ENCODE data around the gene BCAS1.

Gene BCAS1

GRCh38 chr20:54102543-54102942 lies 32.1 kb upstream of the BCAS1 start:
- no peak for DNase-seq

- DNase-seq: no peak
These were observed 30.2 kb upstream of the BCAS1 start for GRCh38 chr20:54100563-54100962.

DNA sequence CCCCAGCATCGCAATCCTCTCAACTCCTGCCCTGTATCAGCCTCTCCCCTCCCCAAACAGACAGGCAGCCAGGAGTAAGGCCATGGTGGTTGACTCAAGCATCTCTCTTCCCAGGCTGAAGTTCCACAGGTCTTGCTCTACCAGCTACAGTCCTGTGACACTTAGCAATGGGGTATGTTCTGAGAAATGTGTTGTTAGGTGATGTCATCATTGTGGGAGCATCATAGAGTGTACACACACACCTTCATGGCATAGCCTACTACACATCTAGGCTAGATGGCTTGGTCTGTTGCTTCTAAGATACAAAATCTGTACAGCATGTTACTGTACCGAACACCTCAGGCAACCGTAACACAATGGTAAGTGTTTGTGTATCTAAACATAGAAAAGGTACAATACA lies 29.5 kb upstream of the BCAS1 start:
- DNase-seq: no peak

DNA sequence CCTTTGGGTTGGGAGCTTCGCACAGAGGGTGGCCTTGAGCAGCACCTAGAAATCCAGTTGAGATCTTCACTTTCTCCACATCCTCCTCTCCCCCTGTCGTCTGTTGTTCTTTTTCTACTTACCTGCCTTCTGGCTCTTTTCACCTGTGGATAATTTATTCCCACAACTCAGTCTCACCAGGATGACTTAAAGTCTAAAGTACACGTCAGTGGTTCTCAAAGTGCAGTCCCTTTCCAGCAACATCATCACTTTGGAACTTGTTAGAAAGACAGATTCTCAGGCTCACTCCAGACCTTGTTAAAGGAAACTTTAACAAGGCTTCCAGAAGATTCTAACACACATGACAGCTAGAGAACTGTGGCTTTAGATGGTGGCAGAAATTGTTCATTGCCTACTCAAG lies 27.7 kb upstream of the BCAS1 start:
- DNase-seq: no peak

GRCh38 chr20:54097236-54097529 lies 26.8 kb upstream of the BCAS1 start:
- DNase-seq: no peak

- DNase-seq: no peak
These were observed 25.4 kb upstream of the BCAS1 start for GRCh38 chr20:54095824-54096223.

DNA sequence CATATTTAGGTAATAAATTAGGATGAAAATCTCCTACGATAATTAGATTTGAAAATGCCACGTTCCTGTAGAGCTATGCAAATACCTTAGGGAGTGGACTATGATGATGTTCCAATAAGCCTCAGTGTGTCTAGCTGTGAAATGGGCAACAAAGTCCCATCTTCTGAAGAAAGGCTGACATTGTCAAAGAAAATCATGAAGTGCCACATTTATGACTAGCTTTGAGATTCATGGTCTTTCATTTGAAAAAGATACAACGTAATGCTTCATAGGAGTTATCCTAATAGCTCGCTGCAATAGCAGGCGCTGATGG lies 23.8 kb upstream of the BCAS1 start:
- no peak for DNase-seq

GRCh38 chr20:54093423-54094267 lies 23.3 kb upstream of the BCAS1 start:
- no peak for DNase-seq

- DNase-seq: no peak
These were observed 21.6 kb upstream of the BCAS1 start for GRCh38 chr20:54092021-54092420.

- no peak for DNase-seq
These were observed 20.7 kb upstream of the BCAS1 start for GRCh38 chr20:54091120-54091480.

DNA sequence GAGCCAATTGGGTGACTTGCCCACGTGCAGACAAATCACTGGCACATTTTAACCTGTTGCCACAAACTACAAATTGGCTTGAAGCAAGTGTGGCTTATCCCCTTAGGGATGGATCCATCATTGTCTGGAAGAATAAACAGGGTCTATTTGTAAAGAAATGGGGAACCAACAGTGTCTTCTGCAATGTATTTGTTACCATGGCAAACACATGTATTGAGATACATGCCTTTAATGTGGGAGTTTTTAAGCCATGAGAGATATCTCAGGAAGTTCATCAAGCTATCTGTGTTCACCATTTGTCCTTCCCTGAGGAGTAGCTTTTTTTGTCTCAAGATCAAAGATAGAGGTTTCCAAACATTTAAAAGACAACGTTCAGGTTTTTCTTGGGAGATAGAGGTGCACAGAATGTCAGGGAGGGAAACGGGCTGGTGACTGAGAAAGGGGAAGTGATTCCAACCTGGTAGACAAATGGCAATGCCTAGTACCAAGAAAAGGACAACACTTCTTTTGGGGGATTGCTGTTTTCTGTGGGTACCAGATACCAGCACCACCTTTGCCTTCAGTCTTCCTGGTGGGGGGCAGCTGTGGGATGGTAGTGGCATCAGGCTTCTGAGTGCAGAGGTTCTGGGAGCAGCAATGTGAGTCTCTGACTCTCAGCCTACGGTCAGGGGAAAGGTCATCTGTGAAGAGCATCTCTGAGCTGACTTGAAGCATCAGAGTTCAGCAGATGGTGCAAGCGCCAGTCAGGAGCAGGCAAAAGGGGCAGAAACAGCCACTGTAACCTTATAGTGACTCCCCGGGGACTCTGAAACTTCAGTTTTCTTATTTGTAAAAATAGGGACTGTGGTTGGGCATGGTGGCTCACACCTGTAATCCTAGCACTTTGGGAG lies 20.1 kb upstream of the BCAS1 start:
- no peak for DNase-seq

DNA sequence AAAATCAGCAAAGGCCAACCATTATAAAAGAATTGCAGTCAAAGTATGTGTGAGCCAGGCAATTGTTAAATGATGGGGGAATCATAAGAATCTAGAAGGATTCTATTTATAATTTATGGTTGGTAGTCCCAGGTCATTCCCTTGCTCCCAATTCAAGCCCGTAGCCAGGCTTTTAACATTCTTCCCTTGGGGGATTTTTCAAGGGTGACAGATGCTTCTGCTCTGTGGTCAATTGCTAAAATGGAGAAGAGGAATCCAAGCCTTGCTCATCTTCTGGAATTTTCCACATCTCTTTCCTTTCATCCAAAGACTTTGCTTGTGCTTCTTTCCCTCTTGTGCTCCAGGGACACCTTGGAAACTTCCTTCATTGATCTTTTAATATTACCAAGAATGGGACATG lies 18.0 kb upstream of the BCAS1 start:
- no peak for DNase-seq

- DNase-seq: no peak
These were observed 16.2 kb upstream of the BCAS1 start for GRCh38 chr20:54086507-54087039.

GRCh38 chr20:54085910-54086309 lies 15.5 kb upstream of the BCAS1 start:
- no peak for DNase-seq

GRCh38 chr20:54085425-54085824 lies 15.0 kb upstream of the BCAS1 start:
- DNase-seq: no peak

GRCh38 chr20:54084727-54085388 lies 14.5 kb upstream of the BCAS1 start:
- no peak for DNase-seq

GRCh38 chr20:54084193-54084592 lies 13.8 kb upstream of the BCAS1 start:
- DNase-seq: no peak

DNA sequence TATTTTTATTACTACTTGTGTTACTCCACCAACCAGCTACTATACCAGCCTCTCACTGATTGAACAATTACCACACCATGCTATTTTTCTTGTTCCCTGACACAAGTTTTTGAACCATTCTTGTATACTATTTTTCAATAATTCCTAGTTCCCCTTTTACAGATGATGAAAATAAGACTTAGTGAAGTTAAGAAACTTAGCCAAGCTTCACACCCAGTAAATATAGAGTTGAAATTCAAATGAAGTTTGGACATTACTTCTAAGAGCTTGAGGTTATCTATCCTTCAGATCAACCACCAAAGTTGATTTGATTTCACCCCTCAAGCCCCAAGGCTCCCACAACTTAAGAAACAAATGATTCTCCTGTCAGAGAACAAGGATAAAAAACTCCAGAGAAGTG lies 13.1 kb upstream of the BCAS1 start:
- no peak for DNase-seq

DNA sequence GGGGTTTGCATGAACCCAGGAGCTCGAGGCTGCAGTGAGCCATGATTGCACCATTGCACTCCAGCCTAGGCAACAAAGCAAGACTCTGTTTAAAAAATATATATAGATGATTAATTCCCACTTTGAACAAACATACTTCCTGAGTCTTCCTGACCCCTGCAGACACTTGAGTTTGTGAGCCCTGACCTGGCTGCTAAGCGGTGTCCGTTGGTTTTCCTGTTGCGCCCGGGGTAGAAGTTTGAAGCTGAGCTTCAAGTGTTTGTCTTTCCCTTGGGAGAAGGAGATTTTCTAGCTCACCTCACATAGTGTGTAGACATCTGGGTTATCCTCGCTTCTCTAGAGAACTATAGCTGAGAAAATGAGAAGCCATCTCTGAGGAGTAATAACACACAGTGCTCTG lies 11.7 kb upstream of the BCAS1 start:
- DNase-seq: no peak

GRCh38 chr20:54079652-54080051 lies 9.3 kb upstream of the BCAS1 start:
- no peak for DNase-seq

- no peak for DNase-seq
These were observed 8.0 kb upstream of the BCAS1 start for GRCh38 chr20:54078296-54078984.

GRCh38 chr20:54076259-54076658 lies 5.9 kb upstream of the BCAS1 start:
- DNase-seq: no peak

- DNase-seq: no peak
These were observed 4.9 kb upstream of the BCAS1 start for GRCh38 chr20:54075322-54075721.
